GM12801 (cell line): Measurements from ENCODE around the gene HNRNPH2.

Source experiments
- CTCF ChIP-seq: IDR thresholded peaks from one replicate; pipeline ENCODE4 v1.5.1; 2011; ENCODE audit warnings: control low read depth; ENCODE audit not compliant: insufficient read length; ENCODE audit errors: extremely low read depth

HNRNPH2 gene

DNA sequence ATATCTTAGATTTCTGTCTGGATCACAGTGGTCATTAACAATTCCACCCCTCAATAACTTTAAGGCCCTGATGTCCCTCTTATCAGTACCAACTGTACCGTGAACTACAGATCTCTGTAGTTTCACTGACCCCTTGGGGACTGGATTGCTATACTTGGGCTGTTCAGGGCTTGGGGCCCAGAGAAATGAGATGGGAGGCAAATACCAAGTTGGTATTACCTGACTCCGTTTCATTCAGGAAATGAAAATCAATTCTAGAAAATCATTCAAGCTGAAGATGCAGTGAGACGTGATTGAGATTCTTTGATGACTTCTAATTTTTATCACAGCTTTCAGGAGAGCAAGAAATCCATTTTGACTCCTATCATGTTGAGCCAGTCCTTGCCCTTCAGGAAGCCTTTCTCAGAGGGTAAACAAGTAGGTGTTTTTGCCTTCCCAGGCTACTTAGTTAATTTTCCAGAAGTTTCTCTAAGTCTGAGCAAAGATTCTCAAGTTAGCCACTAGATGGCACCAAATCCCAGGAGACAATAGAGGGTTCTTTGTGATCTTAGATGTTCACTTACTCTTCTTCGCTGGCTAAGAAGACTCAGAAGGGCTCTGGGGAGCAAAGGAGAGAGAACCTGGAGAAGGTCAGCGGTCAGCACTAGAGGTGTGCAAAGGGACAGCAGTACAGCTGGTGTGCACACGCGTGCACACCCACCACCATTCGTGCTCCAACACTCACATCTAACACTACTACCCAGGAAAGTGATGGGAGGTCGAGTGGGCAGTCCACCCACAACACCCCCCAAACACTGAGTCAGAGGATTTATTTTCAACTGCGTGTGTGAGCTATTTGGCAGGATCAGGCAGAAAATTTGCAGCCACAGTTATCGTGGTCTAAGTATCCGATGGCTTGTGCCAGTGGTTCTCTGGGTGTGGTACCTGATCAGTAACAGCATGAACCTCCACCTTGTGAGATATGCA is 7.4 kb downstream of the HNRNPH2 start:
- no peak for TF ChIP-seq CTCF

- TF ChIP-seq CTCF: no peak
These were observed 8.7 kb downstream of the HNRNPH2 start for GRCh38 chrX:101416691-101417090.

DNA sequence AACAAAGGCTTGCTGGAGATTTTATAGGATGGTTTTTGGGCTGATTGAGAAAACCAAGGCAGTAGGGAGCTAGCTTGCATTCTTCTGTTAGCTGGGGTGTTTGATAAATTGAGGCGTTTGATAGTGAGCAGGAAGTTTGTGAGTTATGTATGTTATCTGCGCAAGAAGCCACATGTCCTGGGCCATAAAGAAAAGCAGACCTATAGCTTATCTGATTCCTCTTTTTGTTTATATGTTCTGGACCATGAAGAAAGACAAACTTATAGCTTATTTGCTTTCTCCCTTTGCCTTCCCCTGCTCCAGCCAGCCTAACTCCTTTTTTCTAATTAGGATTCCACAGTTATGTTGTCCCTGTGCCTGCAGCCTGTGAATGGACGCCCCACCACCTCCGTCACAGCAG is 9.2 kb downstream of the HNRNPH2 start:
- TF ChIP-seq CTCF: no peak

DNA sequence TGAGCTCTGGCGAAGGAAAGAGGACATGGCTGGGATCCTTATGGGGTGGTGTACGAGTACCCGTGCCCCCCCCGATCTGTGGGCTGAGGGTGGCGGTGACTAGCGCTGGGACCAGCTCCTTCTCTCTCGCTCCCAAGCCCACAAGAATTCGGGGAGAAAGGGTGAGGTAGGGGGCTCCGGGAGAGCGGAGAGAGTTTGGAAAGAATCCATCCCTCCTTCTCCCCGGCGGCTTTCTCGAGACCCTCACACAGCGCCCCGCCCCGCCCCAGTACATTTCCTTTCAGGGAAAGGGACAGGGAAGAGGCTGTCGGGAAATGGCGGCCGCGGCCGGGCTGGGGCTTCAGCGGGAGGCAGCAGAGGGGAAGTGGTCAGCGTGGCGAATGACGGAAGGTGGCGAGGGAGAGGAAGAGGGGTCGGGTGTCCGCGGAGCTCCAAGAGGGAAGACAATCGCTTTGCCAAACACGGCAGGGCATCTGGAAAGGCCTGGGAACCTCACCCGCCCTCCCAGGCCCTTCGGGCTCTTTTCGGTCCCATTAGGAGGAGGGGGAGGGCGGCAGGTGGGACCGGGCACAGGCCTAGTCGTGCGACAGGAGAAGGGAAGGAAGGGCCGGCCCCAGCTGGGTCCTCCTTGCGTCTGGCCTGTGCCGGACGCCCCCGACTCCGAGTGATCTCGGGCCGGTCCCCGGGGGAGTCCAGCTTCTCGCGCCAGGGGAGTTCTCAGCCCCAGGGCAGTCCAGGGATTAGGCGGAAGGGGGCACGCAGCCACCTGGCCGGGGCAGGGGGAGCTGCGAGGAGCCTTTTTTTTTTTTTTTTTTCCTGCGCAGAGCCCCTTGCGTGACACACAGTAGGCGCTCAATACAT is 10.2 kb downstream of the HNRNPH2 start:
- no peak for TF ChIP-seq CTCF

DNA sequence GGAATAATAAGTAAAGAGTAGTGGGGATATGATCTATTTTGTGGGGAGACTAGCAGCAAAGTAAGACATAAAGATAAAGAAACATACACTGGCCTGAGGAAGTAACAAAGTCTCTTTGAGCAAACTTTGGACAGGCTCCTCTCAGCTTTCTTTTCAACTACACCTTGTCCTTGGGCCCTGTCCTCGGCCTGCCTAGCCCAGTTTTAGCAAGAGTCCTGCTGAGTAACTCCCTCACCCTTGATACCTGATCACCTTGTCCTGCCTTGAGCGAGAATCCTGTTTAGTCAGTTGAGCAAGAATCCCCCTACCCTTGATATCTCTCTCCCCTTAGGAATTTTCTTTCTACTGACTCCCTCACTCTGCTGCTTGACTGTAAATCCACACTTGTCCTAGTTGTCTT is 11.5 kb downstream of the HNRNPH2 start:
- no peak for TF ChIP-seq CTCF

DNA sequence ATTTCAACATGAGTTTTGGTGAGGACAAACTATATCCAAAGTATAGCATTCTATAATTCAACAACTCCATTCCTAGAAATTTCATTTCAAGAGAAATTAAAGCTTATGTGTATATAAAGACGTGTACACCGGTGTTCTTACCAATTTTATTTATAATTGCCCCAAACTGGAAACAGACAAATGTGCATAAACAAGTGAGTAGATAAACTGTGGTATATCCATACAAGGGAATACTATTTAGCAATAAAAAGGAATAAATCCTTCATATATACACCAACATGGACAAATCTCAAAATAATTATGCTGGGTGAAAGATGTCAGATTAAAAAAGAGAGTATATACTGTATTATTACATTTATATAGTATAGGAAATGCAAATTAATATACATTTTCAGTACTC is 19.9 kb downstream of the HNRNPH2 start:
- no peak for TF ChIP-seq CTCF

DNA sequence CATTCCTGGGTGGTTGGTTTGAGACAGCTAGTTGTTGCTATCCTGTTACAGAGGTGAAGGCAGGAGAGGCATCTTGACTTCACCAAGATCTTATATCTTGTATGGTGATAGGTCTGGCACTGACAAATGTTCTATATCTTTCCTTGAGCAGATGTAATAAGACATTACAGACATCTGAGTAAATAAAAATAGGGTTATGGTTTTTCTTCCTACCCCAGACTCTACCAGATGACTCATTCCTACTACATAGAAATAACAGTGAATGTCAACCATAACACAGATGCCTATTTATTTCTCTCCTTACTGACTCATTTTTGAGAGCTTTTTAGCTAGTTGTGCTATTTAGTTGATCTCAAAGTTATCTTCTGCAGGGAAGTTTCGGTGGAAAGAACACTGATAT is 21.9 kb downstream of the HNRNPH2 start:
- no peak for TF ChIP-seq CTCF
